T-cell (primary cell): ENCODE results near the gene AATK. TPM values are rescaled to one million over a fixed set of nuclear protein-coding genes. Genes with fewer than 3 reads are reported as not detected.
"Not testable (repeated sequence)": the region's sequence is repeated elsewhere in the genome, so short reads cannot be mapped to it uniquely, and the experiment has no call there.

Experiments
- ATAC-seq, 4 experiments: fragments of 200-7000 bp in 3 of 4; fragments of 150-1000 bp in 1 of 4; cut with Tn5 transposase; replicated peaks in 1 of 4; 1 replicate in 3 of 4; 2 replicates in 1 of 4; pipeline ENCODE4 v1.10.0; 2021; ENCODE audit warnings: moderate library complexity in 3 of 4, mild to moderate bottlenecking in 2 of 4, moderate number of reproducible peaks in 1 of 4
- CTCF ChIA-PET, 2 donors: fragments of 300-600 bp; sonication (Branson Sonifier 250); formaldehyde crosslinking; loops; one replicate each; lab custom pipeline; 2022; ENCODE audit warnings: antibody characterized with exemption in 2 of 2; lab: Charles Lee
- POLR2A ChIA-PET, 2 donors: fragments of 300-600 bp; sonication (Branson Sonifier 250); formaldehyde crosslinking; loops; one replicate each; lab custom pipeline; 2022; ENCODE audit warnings: antibody characterized with exemption in 2 of 2; lab: Charles Lee
- DNase-seq, 35 experiments: peaks; one replicate each; pipeline versions ENCODE4 v3.0.0 to v3.0.0-alpha.2; 2013 to 2023
- H3K27ac ChIP-seq: one replicate; pipeline ENCODE4 v1.5.1; 2013; ENCODE audit warnings: low read length
- H3K27me3 ChIP-seq, 2 experiments: replicated peaks in 1 of 2; 1 replicate in 1 of 2; 2 replicates in 1 of 2; pipeline versions ENCODE4 v1.6.1 to v1.7.0; 2013; ENCODE audit warnings: low read length in 1 of 2, mixed read lengths in 1 of 2; ENCODE audit not compliant: control insufficient read depth in 2 of 2, insufficient read depth in 2 of 2; ENCODE audit errors: extremely low read depth in 1 of 2
- H3K36me3 ChIP-seq, 2 donors: 1 replicate in 1 of 2; 2 replicates in 1 of 2; pipeline versions ENCODE4 v1.6.1 to v1.7.0; 2013; ENCODE audit warnings: low read length in 1 of 2; ENCODE audit not compliant: control insufficient read depth in 2 of 2, insufficient read depth in 1 of 2; ENCODE audit errors: extremely low read depth in 1 of 2
- H3K4me1 ChIP-seq, 2 experiments: 1 replicate in 1 of 2; 2 replicates in 1 of 2; pipeline versions ENCODE4 v1.6.1 to v1.7.0; 2013; ENCODE audit warnings: low read length in 2 of 2, mixed read lengths in 1 of 2; ENCODE audit not compliant: insufficient read depth in 2 of 2, control insufficient read depth in 1 of 2; ENCODE audit errors: extremely low read depth in 1 of 2
- H3K4me3 ChIP-seq, 2 donors: 1 replicate in 1 of 2; 2 replicates in 1 of 2; pipeline versions ENCODE4 v1.5.1 to v1.7.0; 2013; ENCODE audit warnings: mild to moderate bottlenecking in 2 of 2, low read length in 1 of 2, moderate library complexity in 1 of 2; ENCODE audit not compliant: control insufficient read depth in 1 of 2; ENCODE audit errors: extremely low read depth in 1 of 2
- H3K9me3 ChIP-seq: 2 replicates; pipeline ENCODE4 v1.7.0; 2013
- H3K27ac Mint-ChIP-seq, 2 donors: one replicate each; pipeline ENCODE4 v1.8.0; 2020 to 2021; ENCODE audit warnings: mild to moderate bottlenecking in 2 of 2, mixed read lengths in 2 of 2
- H3K27me3 Mint-ChIP-seq, 2 donors: one replicate each; pipeline ENCODE4 v1.8.0; 2021 to 2022; ENCODE audit warnings: mixed read lengths in 2 of 2
- H3K36me3 Mint-ChIP-seq: one replicate; pipeline ENCODE4 v1.8.0; 2021; ENCODE audit warnings: mixed read lengths
- H3K4me1 Mint-ChIP-seq, 3 donors: one replicate each; pipeline ENCODE4 v1.8.0; 2020 to 2022; ENCODE audit warnings: mixed read lengths in 3 of 3, mild to moderate bottlenecking in 1 of 3
- H3K4me3 Mint-ChIP-seq, 3 donors: one replicate each; pipeline ENCODE4 v1.8.0; 2020 to 2022; ENCODE audit warnings: mild to moderate bottlenecking in 3 of 3, mixed read lengths in 3 of 3, moderate library complexity in 3 of 3
- H3K9me3 Mint-ChIP-seq, 3 donors: one replicate each; pipeline ENCODE4 v1.8.0; 2020 to 2022; ENCODE audit warnings: mixed read lengths in 3 of 3
- WGBS: methylation state at CpG from one replicate; pipeline ENCODE4 v1.1.5; 2013; ENCODE audit warnings: missing lambda C conversion rate; ENCODE audit not compliant: insufficient coverage; 5-methylcytosine and 5-hydroxymethylcytosine counted together
- total RNA-seq, 35 experiments: library from RNA in 6 of 35; stranded (reverse) in 6 of 35; fragments of 120-200 nt in 1 of 35; gene quantifications; one replicate each; pipeline versions ENCODE4 v1.2.1 to v1.2.4 and lab custom pipeline; 2013 to 2026

Gene AATK
- total RNA-seq, 5 donors from 2014 or later (not counting 1 experiment from before 2014, with no cell fraction given), result 0.63 to 11.1 (median 0.72) TPM

- Histone ChIP-seq H3K27me3 (peaks cover 0 to 20% of the 10 kb centered on the region in 2 experiments), H3K4me1 (no peaks in the 10 kb centered on the region), H3K9me3 (no peaks in the 10 kb centered on the region), H3K27ac (no peak overlapping the region), H3K36me3 (no peaks in the 10 kb centered on the region), H3K4me3 (no peak overlapping the region)
- Mint-ChIP-seq H3K27me3 (peaks cover 0 to 4% of the 10 kb centered on the region in 2 donors), H3K4me1 (peaks cover 0 to 8% (median 0%) of the 10 kb centered on the region in 3 donors), H3K9me3 (no peaks in the 10 kb centered on the region), H3K27ac (no peak overlapping the region), H3K36me3 (no peaks in the 10 kb centered on the region), H3K4me3 (no peak overlapping the region)
- CTCF ChIA-PET, result no interaction called here
- WGBS, result 54% methylated on average over 8 of the region's 14 CpGs
- DNase-seq (peak in 1 of 35 experiments; percentile 20), ATAC-seq (no peak)
- POLR2A ChIA-PET, result no interaction called here
Observed at GRCh38 chr17:81150377-81151077, 15.5 kb downstream of the AATK start.

- Histone ChIP-seq H3K9me3 (no peaks in the 10 kb centered on the region), H3K36me3 (no peaks in the 10 kb centered on the region), H3K27ac (no peak overlapping the region), H3K4me1 (no peaks in the 10 kb centered on the region), H3K27me3 (peaks cover 0 to 23% of the 10 kb centered on the region in 2 experiments), H3K4me3 (no peak overlapping the region)
- Mint-ChIP-seq H3K4me3 (no peak overlapping the region), H3K4me1 (peaks cover 0 to 8% (median 0%) of the 10 kb centered on the region in 3 donors), H3K27ac (no peak overlapping the region), H3K36me3 (no peaks in the 10 kb centered on the region), H3K9me3 (no peaks in the 10 kb centered on the region), H3K27me3 (peaks cover 0 to 4% of the 10 kb centered on the region in 2 donors)
- POLR2A ChIA-PET, result no interaction called here
- DNase-seq (peak in 2 of 35 experiments; percentile 9 to 12), ATAC-seq (no peak)
- CTCF ChIA-PET, result no interaction called here
- whole genome bisulfite sequencing, result 75% methylated on average over 14 of the region's 14 CpGs
Observed at GRCh38 chr17:81148986-81149533, 17.0 kb downstream of the AATK start.

GRCh38 chr17:81148571-81148970, 17.4 kb downstream of the AATK start:
- Histone ChIP-seq H3K4me3 (no peak overlapping the region), H3K4me1 (no peaks in the 10 kb centered on the region), H3K9me3 (no peaks in the 10 kb centered on the region), H3K27ac (no peak overlapping the region), H3K36me3 (no peaks in the 10 kb centered on the region), H3K27me3 (peaks cover 0 to 26% of the 10 kb centered on the region in 2 experiments)
- Mint-ChIP-seq H3K27me3 (peaks cover 0 to 4% of the 10 kb centered on the region in 2 donors), H3K27ac (no peak overlapping the region), H3K4me3 (no peak overlapping the region), H3K4me1 (peaks cover 0 to 8% (median 0%) of the 10 kb centered on the region in 3 donors), H3K9me3 (no peaks in the 10 kb centered on the region), H3K36me3 (no peaks in the 10 kb centered on the region)
- 87% methylated on average over 11 of the region's 15 CpGs for WGBS
- POLR2A ChIA-PET, result no interaction called here
- ATAC-seq (no peak), DNase-seq (no peak)
- CTCF ChIA-PET, result interaction anchor here in 1 of 2 donors (0.6 kb wide), 1 partner anchor 1081 kb away, joined by 6 read pairs; no protein-coding TSS in a partner anchor

DNA sequence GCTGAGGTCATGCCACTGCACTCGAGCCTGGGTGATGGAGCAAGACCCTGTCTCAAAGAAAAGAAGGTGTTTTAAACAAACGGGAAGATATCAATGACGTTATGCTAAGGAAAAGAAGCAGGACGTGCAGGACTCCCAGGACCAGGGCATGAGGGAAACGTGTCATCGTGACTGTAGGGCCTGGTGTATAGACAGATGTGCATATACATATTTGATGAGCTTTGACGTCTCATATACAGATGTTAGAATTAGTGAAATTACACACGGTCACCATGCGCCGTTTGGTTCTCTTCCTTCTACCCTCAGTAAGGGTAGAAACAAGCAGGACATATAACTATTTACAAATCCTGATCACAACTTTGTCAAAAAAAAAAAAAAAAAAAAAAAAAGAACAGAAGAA, 18.3 kb downstream of the AATK start:
- ChIA-PET CTCF (interaction anchor here in 1 of 2 donors (0.6 kb wide), 1 partner anchor 1080 kb away, joined by 6 read pairs; no protein-coding TSS in a partner anchor), POLR2A (no interaction called here)
- H3K9me3 Mint-ChIP-seq, result no peaks in the 10 kb centered on the region

GRCh38 chr17:81146208-81146607, 19.8 kb downstream of the AATK start:
- WGBS, result no CpG with 5 or more reads among the region's 10 CpGs
- H3K36me3 Mint-ChIP-seq, POLR2A ChIA-PET, H3K36me3 ChIP-seq, H3K4me3 ChIP-seq, H3K27me3 Mint-ChIP-seq, H3K27ac ChIP-seq, ATAC-seq, H3K9me3 ChIP-seq, H3K4me3 Mint-ChIP-seq, DNase-seq, H3K9me3 Mint-ChIP-seq, H3K4me1 ChIP-seq, CTCF ChIA-PET, H3K27ac Mint-ChIP-seq, H3K4me1 Mint-ChIP-seq: not testable (repeated sequence)
- H3K27me3 ChIP-seq, result peaks cover 0 to 46% of the 10 kb centered on the region in 2 experiments

More for the DNA sequence above, 18.3 kb downstream of the AATK start:
- no peak for ATAC-seq
- 88% methylated on average over 4 of the region's 10 CpGs for WGBS
- Histone ChIP-seq H3K36me3 (no peaks in the 10 kb centered on the region), H3K9me3 (no peaks in the 10 kb centered on the region), H3K4me3 (no peak overlapping the region), H3K27me3 (peaks cover 0 to 35% of the 10 kb centered on the region in 2 experiments), H3K27ac (no peak overlapping the region), H3K4me1 (no peaks in the 10 kb centered on the region)
- Mint-ChIP-seq H3K27ac (no peak overlapping the region), H3K4me1 (peaks cover 0 to 2% (median 0%) of the 10 kb centered on the region in 3 donors), H3K4me3 (no peak overlapping the region), H3K36me3 (no peaks in the 10 kb centered on the region), H3K27me3 (peaks cover 0 to 4% of the 10 kb centered on the region in 2 donors)
- no peak for DNase-seq

DNA sequence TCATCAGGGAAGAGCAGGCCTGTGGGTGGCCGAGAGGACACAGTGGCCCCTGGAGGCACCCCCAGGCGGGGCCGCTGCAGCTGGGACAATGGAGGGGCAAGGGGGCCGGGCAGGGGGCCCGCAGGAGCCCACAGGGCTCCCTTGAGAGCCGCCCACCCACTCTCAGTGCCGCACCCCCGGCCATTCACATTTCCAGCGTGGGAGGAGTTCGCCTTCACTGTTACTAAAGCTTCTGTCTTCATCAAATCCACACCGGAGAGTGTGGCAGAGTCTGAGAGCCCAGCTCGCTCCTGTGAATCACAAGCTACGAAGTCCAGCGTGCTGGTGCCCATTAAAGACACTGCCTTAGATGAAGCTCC, 21.6 kb downstream of the AATK start:
- CTCF ChIA-PET, result no interaction called here
- Histone ChIP-seq H3K27ac (no peak overlapping the region), H3K27me3 (peaks cover 0 to 42% of the 10 kb centered on the region in 2 experiments), H3K4me1 (no peaks in the 10 kb centered on the region), H3K4me3 (no peak overlapping the region), H3K9me3 (no peaks in the 10 kb centered on the region), H3K36me3 (no peaks in the 10 kb centered on the region)
- Mint-ChIP-seq H3K27me3 (peaks cover 0 to 5% of the 10 kb centered on the region in 2 donors), H3K36me3 (no peaks in the 10 kb centered on the region), H3K4me1 (no peaks in the 10 kb centered on the region), H3K9me3 (no peaks in the 10 kb centered on the region), H3K27ac (no peak overlapping the region), H3K4me3 (no peak overlapping the region)
- POLR2A ChIA-PET, result no interaction called here
- no peak for DNase-seq
- 86% methylated on average over 12 of the region's 14 CpGs for WGBS
- ATAC-seq, result no peak
